ENCODE data around the gene POU5F1. TPM values are rescaled to one million over a fixed set of nuclear protein-coding genes. Genes with fewer than 3 reads are reported as not detected.

Gene POU5F1
- total and polyA plus RNA-seq, 9 of the 15 experiments (the other 6 are each of a cell fraction or from before 2014, with no cell fraction given): 0.06 to 2.0 (median 0.10) TPM; not detected in 6

GRCh38 chr6:31145386-31145785, 25.1 kb downstream of the POU5F1 start:
- Histone ChIP-seq H3K4me3 (no peak overlapping the region), H3K4me1 (replicated peaks in 1 of 2; ENCODE audit: control insufficient read depth in 2 of 2, insufficient read depth in 2 of 2, low read length in 2 of 2) (peaks cover 0 to 4% of the 10 kb centered on the region in 2 experiments; a peak in 2 of 5 replicates), H3K27ac (ENCODE audit: extremely low read depth, low read depth, low read length) (no peak overlapping the region), H3K36me3 (ENCODE audit: control insufficient read depth, insufficient read depth, low read length) (peaks cover 55% of the 10 kb centered on the region; the same call in 2 of the 3 replicates), H3K9ac (ENCODE audit: insufficient read depth in 1 of 2, low read depth in 2 of 2, low read length in 2 of 2) (peak overlapping the region in 1 of 2 experiments; percentile 78; a peak in 1 of 4 replicates), H3K4me2 (ENCODE audit: insufficient read depth, low read length) (no peak overlapping the region), H4K20me1 (replicated peaks; ENCODE audit: control insufficient read depth, insufficient read depth, low read length) (no peaks in the 10 kb centered on the region; the same call in 1 of the 2 replicates), H3K9me3 (replicated peaks; ENCODE audit: control insufficient read depth, insufficient read depth, low read depth, low read length) (no peaks in the 10 kb centered on the region), H2AFZ (ENCODE audit: low read depth, low read length) (no peak overlapping the region), H3K9me1 (ENCODE audit: control insufficient read depth, insufficient read depth, low read length) (no peaks in the 10 kb centered on the region), H3K79me2 (ENCODE audit: control insufficient read depth, insufficient read depth, low read length) (no peaks in the 10 kb centered on the region), H3K27me3 (ENCODE audit: control insufficient read depth in 2 of 2, insufficient read depth in 2 of 2, low read length in 2 of 2) (no peaks in the 10 kb centered on the region)
- no peak for DNase-seq (ENCODE audit: extremely low read depth in 1 of 4, low spot score in 3 of 4)
- BruUV-seq (replicated peaks): no TSS peak
- ChIA-PET POLR2A (interaction anchor here (0.8 to 2.6 kb wide), 7 partner anchors 10 to 313 kb away, joined by 3 to 7 read pairs (median 3); partner anchors contain the start of genes CCHCR1 and TCF19), CTCF (ENCODE audit: low intra/inter-chr PET ratio) (interaction anchor here (0.8 kb wide), 1 partner anchor 9 kb away, joined by 3 read pairs; no protein-coding TSS in a partner anchor)
- intact Hi-C loops (cut with micrococcal nuclease) (no loop called here), in situ Hi-C loops (cut with MboI) (no loop called here)
- FAIRE-seq: no peak
- TF ChIP-seq CHD1 (IDR thresholded peaks at IDR 0.05; ENCODE audit: low read length): no peak
- no peak for TF ChIP-seq NFIC (IDR thresholded peaks at IDR 0.05)
- 96% methylated on average over 9 of the region's 10 CpGs for WGBS (ENCODE audit: insufficient coverage, low coverage, missing lambda C conversion rate)
- ATAC-seq: no peak

- no peak for TF ChIP-seq ZNF41 (CRISPR knock-in tag; conservative IDR thresholded peaks at IDR 0.05)
- TF ChIP-seq NBN (IDR thresholded peaks at IDR 0.05; ENCODE audit: low read depth): no peak
- TF ChIP-seq NFRKB (IDR thresholded peaks at IDR 0.05; ENCODE audit: low read depth): no peak
- no peak for TF ChIP-seq THRAP3 (IDR thresholded peaks at IDR 0.05; ENCODE audit: borderline replicate concordance)
- TF ChIP-seq LCOR (CRISPR knock-in tag; IDR thresholded peaks at IDR 0.05): no peak
- no peak overlapping the region for H3K27ac ChIP-seq (ENCODE audit: extremely low read depth, low read depth, low read length)
- ChIA-PET POLR2A (interaction anchor here (0.6 to 2.6 kb wide), 7 partner anchors 11 to 235 kb away, joined by 3 to 7 read pairs (median 3); partner anchors contain the start of genes CCHCR1 and TCF19), CTCF (ENCODE audit: low intra/inter-chr PET ratio) (interaction anchor here (0.8 kb wide), 1 partner anchor 9 kb away, joined by 3 read pairs; no protein-coding TSS in a partner anchor)
- no peak overlapping the region for H2AFZ ChIP-seq (ENCODE audit: low read depth, low read length)
- no peak for DNase-seq (ENCODE audit: extremely low read depth in 1 of 4, low spot score in 3 of 4)
- no TSS peak for BruUV-seq (replicated peaks)
- H3K9me1 ChIP-seq (ENCODE audit: control insufficient read depth, insufficient read depth, low read length): no peaks in the 10 kb centered on the region
- no peaks in the 10 kb centered on the region; the same call in 1 of the 2 replicates for H4K20me1 ChIP-seq (replicated peaks; ENCODE audit: control insufficient read depth, insufficient read depth, low read length)
- no peak overlapping the region for H3K4me2 ChIP-seq (ENCODE audit: insufficient read depth, low read length)
- intact Hi-C loops (cut with micrococcal nuclease): no loop called here
- FAIRE-seq: no peak
- ATAC-seq: no peak
- WGBS (ENCODE audit: insufficient coverage, low coverage, missing lambda C conversion rate): 69% methylated on average over 7 of the region's 11 CpGs
- H3K9ac ChIP-seq (ENCODE audit: insufficient read depth in 1 of 2, low read depth in 2 of 2, low read length in 2 of 2): peak overlapping the region in 1 of 2 experiments; percentile 45; a peak in 1 of 4 replicates
- no peaks in the 10 kb centered on the region for H3K9me3 ChIP-seq (replicated peaks; ENCODE audit: control insufficient read depth, insufficient read depth, low read depth, low read length)
- peaks cover 51% of the 10 kb centered on the region; the same call in 2 of the 3 replicates for H3K36me3 ChIP-seq (ENCODE audit: control insufficient read depth, insufficient read depth, low read length)
- H3K4me1 ChIP-seq (replicated peaks in 1 of 2; ENCODE audit: control insufficient read depth in 2 of 2, insufficient read depth in 2 of 2, low read length in 2 of 2): peaks cover 0 to 4% of the 10 kb centered on the region in 2 experiments; a peak in 2 of 5 replicates
- no peak overlapping the region for H3K4me3 ChIP-seq
- no peaks in the 10 kb centered on the region for H3K27me3 ChIP-seq (ENCODE audit: control insufficient read depth in 2 of 2, insufficient read depth in 2 of 2, low read length in 2 of 2)
- in situ Hi-C loops (cut with MboI): no loop called here
- no peaks in the 10 kb centered on the region for H3K79me2 ChIP-seq (ENCODE audit: control insufficient read depth, insufficient read depth, low read length)
Observed at GRCh38 chr6:31144970-31145340, 25.5 kb downstream of the POU5F1 start.
